Mesendoderm (in vitro differentiated cells): ENCODE data around the gene SOX30.

Experiments
- DNase-seq: peaks from one replicate; pipeline ENCODE4 v3.0.0; 2013
- H2AK5ac ChIP-seq: 2 replicates; pipeline ENCODE4 v1.6.1; 2013; ENCODE audit warnings: low read length, inconsistent platforms
- H2BK120ac ChIP-seq: 2 replicates; pipeline ENCODE4 v1.6.1; 2013; ENCODE audit warnings: low read depth, mild to moderate bottlenecking, low read length, moderate library complexity, mixed read lengths
- H2BK15ac ChIP-seq: replicated peaks from 2 replicates; pipeline ENCODE4 v1.6.1; 2013; ENCODE audit warnings: low read depth, mild to moderate bottlenecking, moderate library complexity
- H2BK5ac ChIP-seq: 2 replicates; pipeline ENCODE4 v1.6.1; 2013; ENCODE audit warnings: low read length, inconsistent platforms
- H3K18ac ChIP-seq: 2 replicates; pipeline ENCODE4 v1.6.1; 2013; ENCODE audit warnings: mild to moderate bottlenecking, low read length, mixed read lengths
- H3K23ac ChIP-seq: one replicate; pipeline ENCODE4 v1.6.1; 2013; ENCODE audit warnings: low read length
- H3K27ac ChIP-seq: 2 replicates; pipeline ENCODE4 v1.5.1; 2013; ENCODE audit warnings: low read depth, mild to moderate bottlenecking, inconsistent platforms, low read length, moderate library complexity
- H3K27me3 ChIP-seq: 2 replicates; pipeline ENCODE4 v1.6.1; 2013; ENCODE audit warnings: low read length, control low read depth, mild to moderate bottlenecking, inconsistent platforms; ENCODE audit not compliant: insufficient read depth, poor library complexity
- H3K36me3 ChIP-seq: 2 replicates; pipeline ENCODE4 v1.6.1; 2013; ENCODE audit warnings: low read length, inconsistent platforms; ENCODE audit not compliant: control insufficient read depth, insufficient read depth
- H3K4ac ChIP-seq: one replicate; pipeline ENCODE4 v1.6.1; 2013; ENCODE audit warnings: low read depth, mild to moderate bottlenecking, low read length, moderate library complexity
- H3K4me1 ChIP-seq: 2 replicates; pipeline ENCODE4 v1.6.1; 2013; ENCODE audit warnings: low read depth, low read length, inconsistent platforms; ENCODE audit not compliant: control insufficient read depth
- H3K4me2 ChIP-seq: 2 replicates; pipeline ENCODE4 v1.6.1; 2013; ENCODE audit warnings: low read length
- H3K4me3 ChIP-seq: 2 replicates; pipeline ENCODE4 v1.5.1; 2013; ENCODE audit warnings: mild to moderate bottlenecking, low read length
- H3K56ac ChIP-seq: one replicate; pipeline ENCODE4 v1.6.1; 2013; ENCODE audit warnings: low read length
- H3K79me1 ChIP-seq: 2 replicates; pipeline ENCODE4 v1.6.1; 2013; ENCODE audit warnings: low read length, inconsistent platforms
- H3K79me2 ChIP-seq: 2 replicates; pipeline ENCODE4 v1.6.1; 2013; ENCODE audit warnings: mild to moderate bottlenecking, low read length; ENCODE audit not compliant: control insufficient read depth, insufficient read depth
- H3K9ac ChIP-seq: 2 replicates; pipeline ENCODE4 v1.6.1; 2013; ENCODE audit warnings: low read length, inconsistent platforms
- H4K5ac ChIP-seq: one replicate; pipeline ENCODE4 v1.6.1; 2013; ENCODE audit warnings: low read length
- H4K8ac ChIP-seq: one replicate; pipeline ENCODE4 v1.6.1; 2013; ENCODE audit warnings: low read depth, mild to moderate bottlenecking, control low read depth, low read length, moderate library complexity
- WGBS: extraction: QIAGEN DNeasy Blood & Tissue Kit; methylation state at CpG from one replicate; pipeline ENCODE4 v1.1.7; 2013; ENCODE audit warnings: low lambda C conversion rate, missing lambda C conversion rate; ENCODE audit not compliant: insufficient coverage; ENCODE audit errors: extremely low coverage; 5-methylcytosine and 5-hydroxymethylcytosine counted together

The SOX30 gene

DNA sequence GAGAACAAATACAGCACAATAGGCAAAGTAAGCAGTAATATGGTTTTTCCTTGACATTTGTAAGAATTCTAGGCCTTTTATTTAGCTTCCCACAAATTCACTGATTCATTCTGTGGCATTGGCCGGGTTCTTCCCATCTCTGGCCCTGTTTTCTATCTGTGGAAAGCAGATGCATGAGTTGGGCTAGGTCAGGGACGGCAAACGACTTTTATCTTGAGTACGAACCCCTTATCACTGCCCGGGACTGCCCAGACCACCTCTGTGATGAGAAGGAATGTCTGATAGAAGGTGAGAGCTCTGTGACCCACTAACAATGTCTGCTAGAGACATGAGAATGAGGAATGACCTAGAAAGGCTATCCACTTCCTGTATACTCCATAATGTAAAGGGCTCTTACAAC lies 41.2 kb downstream of the SOX30 start:
- Histone ChIP-seq H3K56ac (no peak overlapping the region), H4K8ac (no peak overlapping the region), H3K4me1 (peaks cover 2% of the 10 kb centered on the region), H3K27me3 (no peaks in the 10 kb centered on the region), H2BK5ac (no peak overlapping the region), H2AK5ac (no peak overlapping the region), H3K27ac (no peak overlapping the region), H3K4ac (no peak overlapping the region), H2BK15ac (no peak overlapping the region), H3K9ac (no peak overlapping the region), H3K4me3 (no peak overlapping the region), H3K18ac (no peak overlapping the region), H4K5ac (no peak overlapping the region), H3K79me2 (no peaks in the 10 kb centered on the region), H3K36me3 (no peaks in the 10 kb centered on the region), H3K4me2 (no peak overlapping the region), H3K79me1 (no peaks in the 10 kb centered on the region), H2BK120ac (no peak overlapping the region), H3K23ac (no peak overlapping the region)
- peak; percentile 91 for DNase-seq
- no CpG with 5 or more reads among the region's 5 CpGs for WGBS

DNA sequence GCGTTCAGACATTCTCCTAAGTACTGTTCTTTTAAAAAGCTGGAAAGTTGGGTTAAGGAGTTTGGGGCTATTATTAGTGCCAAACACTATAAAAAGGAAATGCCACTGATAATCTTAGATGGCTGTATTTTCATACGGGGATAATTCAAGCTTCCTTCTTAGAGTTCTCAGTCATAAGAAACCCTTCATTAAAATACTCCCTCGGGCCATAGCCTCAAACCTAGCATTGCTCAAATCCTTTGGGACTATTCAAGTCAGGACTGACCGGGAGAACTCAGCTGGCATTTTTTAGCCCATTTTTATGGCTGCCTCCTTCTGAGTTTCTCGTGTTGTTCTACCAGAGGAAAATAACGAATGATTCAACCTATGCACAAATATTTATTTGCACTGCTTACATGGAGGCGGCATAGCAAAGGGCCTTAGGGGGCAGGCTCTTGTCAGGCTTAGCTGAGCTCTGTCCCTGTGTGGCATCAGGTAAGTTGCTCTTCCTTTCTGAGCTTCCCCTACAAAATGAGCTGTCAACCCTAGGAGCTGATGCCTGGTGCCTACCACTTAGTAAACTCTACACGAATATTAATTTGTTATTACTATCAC lies 43.2 kb downstream of the SOX30 start:
- Histone ChIP-seq H3K4me2 (no peak overlapping the region), H3K4ac (no peak overlapping the region), H3K4me3 (no peak overlapping the region), H2BK5ac (no peak overlapping the region), H2BK120ac (no peak overlapping the region), H3K18ac (no peak overlapping the region), H3K79me2 (no peaks in the 10 kb centered on the region), H3K56ac (no peak overlapping the region), H3K27ac (no peak overlapping the region), H2AK5ac (no peak overlapping the region), H3K27me3 (no peaks in the 10 kb centered on the region), H2BK15ac (no peak overlapping the region), H3K9ac (no peak overlapping the region), H4K5ac (no peak overlapping the region), H3K23ac (no peak overlapping the region), H3K79me1 (no peaks in the 10 kb centered on the region), H3K36me3 (no peaks in the 10 kb centered on the region), H4K8ac (no peak overlapping the region), H3K4me1 (peaks cover 2% of the 10 kb centered on the region)
- WGBS: no CpG with 5 or more reads among the region's 8 CpGs
- DNase-seq: no peak

DNA sequence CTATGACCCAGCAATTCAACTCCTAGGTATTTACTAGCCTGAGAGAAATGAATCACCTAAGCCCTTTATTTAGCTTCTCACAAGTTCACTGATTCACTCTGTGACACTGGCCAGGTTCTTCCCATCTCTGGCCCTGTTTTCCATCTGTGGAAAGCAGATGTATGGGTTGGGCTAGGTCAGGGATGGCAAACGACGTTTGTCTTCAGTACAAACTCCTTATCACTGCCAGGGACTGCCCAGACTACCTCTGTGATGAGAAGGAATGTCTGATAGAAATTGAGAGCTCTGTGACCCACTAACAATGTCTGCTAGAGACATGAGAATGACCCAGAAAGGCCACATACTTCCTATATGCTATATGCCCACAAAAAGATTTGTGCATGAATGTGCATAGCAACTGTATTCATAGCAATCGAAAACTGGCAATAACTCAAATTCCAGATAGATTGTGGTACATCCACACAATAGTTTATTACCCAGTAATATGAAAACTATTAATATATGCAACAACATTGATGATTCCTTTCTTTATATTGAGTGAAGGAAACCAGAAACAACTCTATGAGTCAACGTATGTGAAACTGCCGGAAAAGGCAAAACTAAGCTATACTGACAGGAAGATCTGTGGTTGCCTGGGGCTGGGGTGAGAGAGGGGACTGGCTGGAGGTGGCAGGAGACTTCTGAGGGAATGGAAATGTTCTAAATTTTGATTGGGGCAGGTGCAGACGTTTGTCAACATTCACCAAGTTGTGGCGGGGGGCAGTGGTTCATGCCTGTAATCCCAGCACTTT lies 44.7 kb downstream of the SOX30 start:
- Histone ChIP-seq H3K27ac (no peak overlapping the region), H4K8ac (no peak overlapping the region), H3K27me3 (no peaks in the 10 kb centered on the region), H3K36me3 (no peaks in the 10 kb centered on the region), H3K23ac (no peak overlapping the region), H3K4ac (no peak overlapping the region), H2BK120ac (no peak overlapping the region), H3K9ac (no peak overlapping the region), H3K18ac (no peak overlapping the region), H3K4me1 (peaks cover 2% of the 10 kb centered on the region), H2BK5ac (no peak overlapping the region), H3K79me1 (no peaks in the 10 kb centered on the region), H2BK15ac (no peak overlapping the region), H3K4me3 (no peak overlapping the region), H2AK5ac (no peak overlapping the region), H4K5ac (no peak overlapping the region), H3K4me2 (no peak overlapping the region), H3K79me2 (no peaks in the 10 kb centered on the region), H3K56ac (no peak overlapping the region)
- DNase-seq: peak; percentile 38
- whole genome bisulfite sequencing: no CpG with 5 or more reads among the region's 7 CpGs

DNA sequence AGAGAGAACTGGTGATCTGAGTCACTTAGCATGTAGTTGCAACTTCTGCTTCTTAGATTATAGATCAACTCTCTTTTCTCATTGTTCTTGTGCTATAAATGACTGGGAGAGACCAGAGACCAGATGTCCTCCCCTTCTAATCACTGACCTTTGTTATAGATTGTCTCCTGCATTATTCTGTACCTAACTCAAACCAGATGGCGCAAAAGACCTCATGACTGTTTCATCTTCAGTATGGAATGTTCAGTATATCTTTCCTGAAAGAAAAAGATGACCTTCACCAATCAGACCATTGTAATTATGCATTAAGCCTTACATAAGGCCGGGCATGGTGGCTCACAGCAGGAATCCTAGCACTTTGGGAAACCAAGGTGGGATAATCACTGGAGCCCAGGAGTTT lies 46.2 kb downstream of the SOX30 start:
- no peak overlapping the region for H3K23ac ChIP-seq
- H2BK120ac ChIP-seq: no peak overlapping the region
- no peak overlapping the region for H2BK5ac ChIP-seq
- no peak for DNase-seq
- WGBS: no CpG with 5 or more reads among the region's 2 CpGs
- H2AK5ac ChIP-seq: no peak overlapping the region
- H3K4me1 ChIP-seq: no peaks in the 10 kb centered on the region
- H3K4ac ChIP-seq: no peak overlapping the region
- H3K4me2 ChIP-seq: no peak overlapping the region
- no peak overlapping the region for H3K27ac ChIP-seq
- H4K5ac ChIP-seq: no peak overlapping the region
- H3K18ac ChIP-seq: no peak overlapping the region
- no peaks in the 10 kb centered on the region for H3K79me2 ChIP-seq
- H3K4me3 ChIP-seq: no peak overlapping the region
- H3K27me3 ChIP-seq: no peaks in the 10 kb centered on the region
- no peak overlapping the region for H4K8ac ChIP-seq
- no peaks in the 10 kb centered on the region for H3K79me1 ChIP-seq
- no peak overlapping the region for H3K9ac ChIP-seq
- no peak overlapping the region for H2BK15ac ChIP-seq
- H3K56ac ChIP-seq: no peak overlapping the region
- no peaks in the 10 kb centered on the region for H3K36me3 ChIP-seq

DNA sequence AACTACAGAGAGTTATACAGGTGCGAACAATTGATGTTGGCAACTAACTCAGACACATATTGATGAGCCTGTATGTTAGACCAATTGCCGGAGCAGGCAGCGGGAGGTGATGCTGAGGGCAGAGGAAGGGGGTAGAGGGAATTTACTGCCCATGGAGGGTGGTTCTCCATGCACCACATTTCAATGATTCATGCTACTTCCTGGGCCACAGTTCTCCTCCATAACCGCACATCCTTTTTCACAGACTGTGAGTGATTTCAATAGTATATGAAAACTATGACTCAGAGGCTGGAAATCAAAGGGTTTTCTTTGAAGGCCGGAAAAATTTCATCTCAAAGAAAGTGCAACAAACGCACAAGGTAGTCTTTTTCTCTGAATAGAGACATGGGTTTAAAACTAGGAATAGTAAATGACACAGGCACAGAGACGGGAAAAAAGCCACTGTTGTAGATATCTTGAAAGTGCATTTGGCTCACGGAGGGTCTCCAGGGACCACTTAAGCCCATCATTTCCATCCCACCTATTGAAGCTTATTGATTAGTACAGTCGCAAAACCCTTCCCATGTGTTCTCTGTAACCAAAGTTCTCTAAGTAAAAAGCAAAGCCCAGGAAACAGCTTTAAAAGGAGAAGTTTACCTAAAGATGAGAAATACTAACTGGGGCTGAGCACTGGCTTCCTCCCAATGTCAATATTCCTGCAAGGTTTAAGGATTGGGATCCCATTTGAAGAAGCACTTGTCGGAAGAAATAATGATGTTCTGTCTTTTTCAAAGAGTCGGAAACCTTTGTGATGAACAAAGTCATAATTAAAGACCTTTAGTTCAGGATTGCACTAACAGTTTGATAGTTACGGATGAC lies 48.7 kb downstream of the SOX30 start:
- no CpG with 5 or more reads among the region's 12 CpGs for WGBS
- Histone ChIP-seq H2BK15ac (no peak overlapping the region), H3K56ac (no peak overlapping the region), H2BK120ac (no peak overlapping the region), H3K79me1 (no peaks in the 10 kb centered on the region), H3K4ac (no peak overlapping the region), H3K4me2 (no peak overlapping the region), H4K8ac (no peak overlapping the region), H2AK5ac (no peak overlapping the region), H3K18ac (no peak overlapping the region), H3K27me3 (no peaks in the 10 kb centered on the region), H3K4me3 (no peak overlapping the region), H3K9ac (no peak overlapping the region), H3K4me1 (no peaks in the 10 kb centered on the region), H2BK5ac (no peak overlapping the region), H3K23ac (no peak overlapping the region), H3K36me3 (no peaks in the 10 kb centered on the region), H4K5ac (no peak overlapping the region), H3K27ac (no peak overlapping the region), H3K79me2 (no peaks in the 10 kb centered on the region)
- DNase-seq: no peak
